Sigmoid colon (tissue), 7 donors: ENCODE results near the gene PIKFYVE. TPM values are rescaled to one million over a fixed set of nuclear protein-coding genes. Genes with fewer than 3 reads are reported as not detected.

Experiments
- DNase-seq: peaks from one replicate; pipeline ENCODE4 v3.0.0-alpha.2; 2019
- H3K27ac ChIP-seq, 4 donors: fragments of 200-600 bp; sonication (generic); one replicate each; pipeline ENCODE4 v1.5.1; 2016 to 2019; ENCODE audit warnings: mild to moderate bottlenecking in 1 of 4
- H3K27me3 ChIP-seq, 3 donors: fragments of 200-600 bp; sonication (generic); one replicate each; pipeline ENCODE4 v1.5.1; 2019; ENCODE audit warnings: mild to moderate bottlenecking in 1 of 3
- H3K36me3 ChIP-seq, 4 donors: fragments of 200-600 bp; sonication (generic); one replicate each; pipeline ENCODE4 v1.5.1; 2016 to 2019
- H3K4me1 ChIP-seq, 4 donors: fragments of 200-600 bp; sonication (generic); one replicate each; pipeline ENCODE4 v1.5.1; 2017 to 2019
- H3K4me3 ChIP-seq, 4 donors: fragments of 200-600 bp; sonication (generic); one replicate each; pipeline ENCODE4 v1.5.1; 2017 to 2019; ENCODE audit warnings: mild to moderate bottlenecking in 2 of 4, moderate library complexity in 1 of 4
- H3K9me3 ChIP-seq, 4 donors: fragments of 200-600 bp in 3 of 4; sonication (generic) in 3 of 4; one replicate each; pipeline versions ENCODE4 v1.5.1 to v1.6.1; 2013 to 2019
- EP300 ChIP-seq, 4 donors: sonication (generic); formaldehyde crosslinking; IDR thresholded peaks; one replicate each; pipeline ENCODE4 v1.6.1; 2017; ENCODE audit warnings: antibody characterized with exemption in 4 of 4
- POLR2A ChIP-seq, 2 donors: fragments of 450-650 bp; IDR thresholded peaks; one replicate each; pipeline ENCODE4 v1.6.1; 2016; ENCODE audit warnings: antibody characterized with exemption in 2 of 2, mild to moderate bottlenecking in 2 of 2, moderate library complexity in 2 of 2
- POLR2AphosphoS5 ChIP-seq, 4 donors: sonication (generic); formaldehyde crosslinking; IDR thresholded peaks; one replicate each; pipeline ENCODE4 v1.6.1; 2017; ENCODE audit warnings: antibody characterized with exemption in 4 of 4
- WGBS, 2 donors: extraction: QIAGEN DNeasy Blood & Tissue Kit; methylation state at CpG; one replicate each; pipeline ENCODE4 v1.1.7; 2013; 5-methylcytosine and 5-hydroxymethylcytosine counted together
- intact Hi-C: fragments of 100-400 bp; cut with DNase I; formaldehyde crosslinking; loops from one replicate; pipeline ENCODE4 v1.15.1; 2023
- polyA plus RNA-seq, 3 donors: library from polyadenylated mRNA; stranded (reverse); fragments of 200-250 nt; gene quantifications; one replicate each; pipeline ENCODE4 v1.2.3, GENCODE V29; 2013
- total RNA-seq, 4 donors: library from RNA; depleted of rRNA; stranded (reverse); fragments of >200 nt; gene quantifications; one replicate each; pipeline ENCODE4 v1.1.0, GENCODE V29; 2016
- TF ChIP-seq, protein P1 (sequence below), 4 experiments: fragments of 450-650 bp in 3 of 4; fragments of 200-600 bp in 1 of 4; IDR thresholded peaks; one replicate each; pipeline ENCODE4 v1.5.1; 2016 to 2019; ENCODE audit warnings: antibody characterized with exemption in 4 of 4, mild to moderate bottlenecking in 3 of 4, moderate library complexity in 2 of 4
- donor health status: healthy with polysubstance abuse.
- donor health status: Bipolar disorder and iron deficiency.
- donor health status: healthy.

PIKFYVE gene
- total and polyA plus RNA-seq, 7 donors: 3.2 to 27.2 (median 22.1) TPM

- Histone ChIP-seq H3K4me1 (peaks cover 0 to 24% (median 13%) of the 10 kb centered on the region in 4 donors), H3K27ac (no peak overlapping the region), H3K9me3 (no peaks in the 10 kb centered on the region), H3K4me3 (no peak overlapping the region), H3K27me3 (no peaks in the 10 kb centered on the region), H3K36me3 (peaks cover 0 to 72% (median 14%) of the 10 kb centered on the region in 4 donors)
- intact Hi-C loops: loop anchor here (10.0 kb wide), 1 partner anchor 626 kb away; the partner anchor contains the start of gene METTL21A
- DNase-seq: no peak
- TF ChIP-seq, protein P1, sequence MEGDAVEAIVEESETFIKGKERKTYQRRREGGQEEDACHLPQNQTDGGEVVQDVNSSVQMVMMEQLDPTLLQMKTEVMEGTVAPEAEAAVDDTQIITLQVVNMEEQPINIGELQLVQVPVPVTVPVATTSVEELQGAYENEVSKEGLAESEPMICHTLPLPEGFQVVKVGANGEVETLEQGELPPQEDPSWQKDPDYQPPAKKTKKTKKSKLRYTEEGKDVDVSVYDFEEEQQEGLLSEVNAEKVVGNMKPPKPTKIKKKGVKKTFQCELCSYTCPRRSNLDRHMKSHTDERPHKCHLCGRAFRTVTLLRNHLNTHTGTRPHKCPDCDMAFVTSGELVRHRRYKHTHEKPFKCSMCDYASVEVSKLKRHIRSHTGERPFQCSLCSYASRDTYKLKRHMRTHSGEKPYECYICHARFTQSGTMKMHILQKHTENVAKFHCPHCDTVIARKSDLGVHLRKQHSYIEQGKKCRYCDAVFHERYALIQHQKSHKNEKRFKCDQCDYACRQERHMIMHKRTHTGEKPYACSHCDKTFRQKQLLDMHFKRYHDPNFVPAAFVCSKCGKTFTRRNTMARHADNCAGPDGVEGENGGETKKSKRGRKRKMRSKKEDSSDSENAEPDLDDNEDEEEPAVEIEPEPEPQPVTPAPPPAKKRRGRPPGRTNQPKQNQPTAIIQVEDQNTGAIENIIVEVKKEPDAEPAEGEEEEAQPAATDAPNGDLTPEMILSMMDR (IDR thresholded peaks at IDR 0.05): no peak
- no peak for TF ChIP-seq EP300 (IDR thresholded peaks at IDR 0.05)
- TF ChIP-seq POLR2A (IDR thresholded peaks at IDR 0.05): no peak
- TF ChIP-seq POLR2AphosphoS5 (IDR thresholded peaks at IDR 0.05): no peak
- WGBS, 2 donors: 76 to 79% methylated on average over 2 of the region's 2 CpGs
Measured at GRCh38 chr2:208250388-208250787, 15.7 kb upstream of the PIKFYVE start.

DNA sequence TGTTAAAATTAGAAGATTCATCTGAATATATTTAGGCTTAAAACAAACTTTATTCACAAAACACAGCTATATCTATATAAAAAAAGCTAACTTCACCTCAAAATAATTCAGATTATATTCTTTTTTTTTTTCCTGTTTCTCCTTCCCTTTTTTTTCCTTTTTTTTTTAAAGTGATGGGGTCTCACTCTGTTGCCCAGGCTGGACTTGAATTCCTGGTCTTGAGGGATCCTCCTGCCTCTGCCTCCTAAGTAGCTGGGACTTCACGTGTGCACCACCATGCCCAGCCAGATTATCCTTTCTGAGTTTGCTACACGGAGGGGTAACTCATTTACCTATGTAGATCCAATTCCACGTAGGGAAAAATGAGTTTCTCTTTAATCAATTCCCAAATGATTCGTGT lies 15.0 kb upstream of the PIKFYVE start:
- no peak overlapping the region for H3K27ac ChIP-seq
- no peak for TF ChIP-seq EP300 (IDR thresholded peaks at IDR 0.05)
- TF ChIP-seq POLR2AphosphoS5 (IDR thresholded peaks at IDR 0.05): no peak
- no peak for TF ChIP-seq POLR2A (IDR thresholded peaks at IDR 0.05)
- TF ChIP-seq, protein P1 (IDR thresholded peaks at IDR 0.05): no peak
- H3K4me3 ChIP-seq: no peak overlapping the region
- peaks cover 0 to 65% (median 14%) of the 10 kb centered on the region in 4 donors for H3K36me3 ChIP-seq
- 92% methylated on average over 4 of the region's 4 CpGs for WGBS, 2 donors
- H3K9me3 ChIP-seq: no peaks in the 10 kb centered on the region
- H3K4me1 ChIP-seq: peaks cover 0 to 31% (median 15%) of the 10 kb centered on the region in 4 donors
- no peak for DNase-seq
- H3K27me3 ChIP-seq: no peaks in the 10 kb centered on the region
- intact Hi-C loops: loop anchor here (10.0 kb wide), 1 partner anchor 626 kb away; the partner anchor contains the start of gene METTL21A

- intact Hi-C loops: loop anchor here (10.0 kb wide), 1 partner anchor 628 kb away; the partner anchor contains the start of gene METTL21A
- peak overlapping the region; percentile 79 to 86 (median 84) for H3K27ac ChIP-seq
- peaks cover 0 to 40% (median 22%) of the 10 kb centered on the region in 4 donors for H3K4me1 ChIP-seq
Measured at GRCh38 chr2:208252716-208253492, 13.2 kb upstream of the PIKFYVE start.

GRCh38 chr2:208253600-208254117 lies 12.4 kb upstream of the PIKFYVE start:
- H3K4me1 ChIP-seq: peaks cover 0 to 43% (median 22%) of the 10 kb centered on the region in 4 donors
- intact Hi-C loops: loop anchor here (1.0 to 10.0 kb wide), 3 partner anchors 13 to 629 kb away; partner anchors contain the start of genes METTL21A and PIKFYVE
- H3K36me3 ChIP-seq: peaks cover 0 to 39% (median 3%) of the 10 kb centered on the region in 4 donors
- no peaks in the 10 kb centered on the region for H3K27me3 ChIP-seq
- WGBS, 2 donors: 4 to 11% methylated on average over 7 of the region's 7 CpGs
- H3K4me3 ChIP-seq: peak overlapping the region; percentile 66 to 78 (median 74)
- TF ChIP-seq, protein P1 (IDR thresholded peaks at IDR 0.05): no peak
- TF ChIP-seq POLR2AphosphoS5 (IDR thresholded peaks at IDR 0.05) (no peak), EP300 (IDR thresholded peaks at IDR 0.05) (no peak), POLR2A (IDR thresholded peaks at IDR 0.05) (no peak)
- H3K9me3 ChIP-seq: no peaks in the 10 kb centered on the region
- DNase-seq: no peak
- H3K27ac ChIP-seq: peak overlapping the region; percentile 79 to 86 (median 84)

More at GRCh38 chr2:208252716-208253492, 13.2 kb upstream of the PIKFYVE start:
- Histone ChIP-seq H3K4me3 (peak overlapping the region in 1 of 4 donors; percentile 77), H3K9me3 (no peaks in the 10 kb centered on the region), H3K36me3 (peaks cover 0 to 47% (median 6%) of the 10 kb centered on the region in 4 donors), H3K27me3 (no peaks in the 10 kb centered on the region)
- WGBS, 2 donors: 70 to 81% methylated on average over 3 of the region's 3 CpGs
- no peak for DNase-seq
- TF ChIP-seq EP300 (IDR thresholded peaks at IDR 0.05) (no peak), POLR2AphosphoS5 (IDR thresholded peaks at IDR 0.05) (no peak), POLR2A (IDR thresholded peaks at IDR 0.05) (no peak)
